A549 (cell line): Measurements from ENCODE around the gene SARS2. TPM values are rescaled to one million over a fixed set of nuclear protein-coding genes. Genes with fewer than 3 reads are reported as not detected.
A peak's percentile ranks its signal among the peaks of the same experiment; 100 is the strongest.

Experiments
- ATAC-seq, 2 experiments: fragments of 200-7000 bp in 1 of 2; fragments of >200 bp in 1 of 2; cut with Nextera tagmentation in 1 of 2; cut with Tn5 transposase in 1 of 2; 3 replicates each; pipeline versions ENCODE4 v1.8.0 to v1.9.1; 2018 to 2020; ENCODE audit warnings: mild to moderate bottlenecking in 1 of 2, moderate library complexity in 1 of 2
- CTCF ChIA-PET: fragments of 300-600 bp; sonication (Branson Sonifier 250); formaldehyde crosslinking; extraction: SDS; loops from one replicate; lab custom pipeline; 2021; ENCODE audit warnings: antibody characterized with exemption, inconsistent platforms; lab: Yijun Ruan, JAX
- POLR2A ChIA-PET: fragments of 350-600 bp; formaldehyde crosslinking; extraction: SDS; loops from one replicate; lab custom pipeline; 2021; ENCODE audit warnings: antibody characterized with exemption, inconsistent platforms; lab: Yijun Ruan, JAX
- DNase-seq, 2 experiments: peaks; one replicate each; pipeline versions ENCODE4 v3.0.0 to v3.0.0-alpha.2; 2011 to 2016; ENCODE audit warnings: low read depth in 1 of 2, low spot score in 1 of 2
- FAIRE-seq: peaks from 2 replicates; lab custom pipeline; 2011; peaks lifted over from hg19 to GRCh38; lab: Jason Lieb, UNC
- H3K27ac ChIP-seq, 2 experiments: fragments of >200 bp; sonication (Bioruptor Twin); formaldehyde crosslinking; 3 replicates each; pipeline ENCODE4 v1.5.1; 2016 to 2017
- H3K4me1 ChIP-seq: fragments of >200 bp; sonication (Bioruptor Twin); formaldehyde crosslinking; 3 replicates; pipeline ENCODE4 v1.6.1; 2016
- H3K4me2 ChIP-seq: fragments of >200 bp; sonication (Bioruptor Twin); formaldehyde crosslinking; 3 replicates; pipeline ENCODE4 v1.6.1; 2016
- H3K4me3 ChIP-seq: fragments of >200 bp; sonication (Bioruptor Twin); formaldehyde crosslinking; 3 replicates; pipeline ENCODE4 v1.5.1; 2016
- H3K9me3 ChIP-seq: fragments of >200 bp; sonication (Bioruptor Twin); formaldehyde crosslinking; 3 replicates; pipeline ENCODE4 v1.6.1; 2016
- BHLHE40 ChIP-seq: IDR thresholded peaks from 2 replicates; pipeline ENCODE4 v1.6.1; 2012; ENCODE audit warnings: low read depth, low read length, inconsistent platforms
- CBX8 ChIP-seq: fragments of 200-600 bp; sonication (generic); IDR thresholded peaks from 2 replicates; pipeline ENCODE4 v1.6.1; 2016
- CEBPB ChIP-seq, 2 experiments: fragments of >200 bp in 1 of 2; sonication (Bioruptor Twin) in 1 of 2; formaldehyde crosslinking in 1 of 2; IDR thresholded peaks; 2 replicates each; pipeline ENCODE4 v1.6.1; 2012 to 2016
- CTCF ChIP-seq: fragments of >200 bp; sonication (Bioruptor Twin); formaldehyde crosslinking; IDR thresholded peaks from 3 replicates; pipeline ENCODE4 v1.5.1; 2016
- EHF ChIP-seq: fragments of 250-450 bp; sonication (Bioruptor Pico); IDR thresholded peaks from 2 replicates; pipeline ENCODE4 v1.5.0; 2020; ENCODE audit warnings: mild to moderate bottlenecking
- EP300 ChIP-seq, 2 experiments: fragments of >200 bp; sonication (Bioruptor Twin); formaldehyde crosslinking; IDR thresholded peaks; 2 replicates in 1 of 2; 3 replicates in 1 of 2; pipeline ENCODE4 v1.6.1; 2016 to 2017
- FOSB ChIP-seq: fragments of 250-450 bp; sonication (Bioruptor Pico); IDR thresholded peaks from 2 replicates; pipeline ENCODE4 v1.5.0; 2020; ENCODE audit warnings: mild to moderate bottlenecking, moderate library complexity
- FOSL2 ChIP-seq, 2 experiments: fragments of 450-650 bp in 1 of 2; fragments of >200 bp in 1 of 2; sonication (Bioruptor Twin) in 1 of 2; formaldehyde crosslinking; IDR thresholded peaks; 2 replicates each; pipeline versions ENCODE4 v1.5.0 to v1.6.1; 2016 to 2020; ENCODE audit warnings: mild to moderate bottlenecking in 1 of 2, moderate library complexity in 1 of 2
- FOXS1 ChIP-seq: fragments of 250-450 bp; sonication (Bioruptor Pico); IDR thresholded peaks from 2 replicates; pipeline ENCODE4 v1.5.0; 2020; ENCODE audit warnings: mild to moderate bottlenecking, moderate library complexity
- GATA3 ChIP-seq: IDR thresholded peaks from 2 replicates; pipeline ENCODE4 v1.6.1; 2012; ENCODE audit warnings: borderline replicate concordance
- HDAC2 ChIP-seq: fragments of 200-600 bp; sonication (generic); IDR thresholded peaks from 2 replicates; pipeline ENCODE4 v1.6.1; 2016
- HEYL ChIP-seq: fragments of 250-450 bp; sonication (Bioruptor Pico); IDR thresholded peaks from 2 replicates; pipeline ENCODE4 v1.8.0; 2021; ENCODE audit warnings: mild to moderate bottlenecking, moderate library complexity
- HMGXB4 ChIP-seq: fragments of 250-450 bp; sonication (Bioruptor Pico); IDR thresholded peaks from 2 replicates; pipeline ENCODE4 v1.5.0; 2021; ENCODE audit warnings: mild to moderate bottlenecking, moderate library complexity, borderline replicate concordance
- KDM5A ChIP-seq: fragments of 200-600 bp; sonication (generic); IDR thresholded peaks from 2 replicates; pipeline ENCODE4 v1.6.1; 2016; ENCODE audit warnings: antibody characterized with exemption, mild to moderate bottlenecking
- MAFK ChIP-seq: fragments of 450-650 bp; IDR thresholded peaks from 2 replicates; pipeline ENCODE4 v1.6.1; 2014; ENCODE audit not compliant: partially characterized antibody
- MYC ChIP-seq: IDR thresholded peaks from 2 replicates; pipeline ENCODE4 v1.6.1; 2012; ENCODE audit warnings: mild to moderate bottlenecking, inconsistent platforms, low read length, improper control_type of control experiment, borderline replicate concordance
- NPAS2 ChIP-seq: fragments of 250-450 bp; sonication (Bioruptor Pico); IDR thresholded peaks from 2 replicates; pipeline ENCODE4 v1.8.0; 2022; ENCODE audit warnings: mild to moderate bottlenecking, moderate library complexity, borderline replicate concordance
- NR3C1 ChIP-seq: fragments of >200 bp; sonication (Bioruptor Twin); formaldehyde crosslinking; IDR thresholded peaks from 3 replicates; pipeline ENCODE4 v1.6.1; 2017
- PHF8 ChIP-seq: fragments of 200-600 bp; sonication (generic); IDR thresholded peaks from 2 replicates; pipeline ENCODE4 v1.6.1; 2016; ENCODE audit warnings: low read depth, mild to moderate bottlenecking, antibody characterized with exemption, moderate library complexity, borderline replicate concordance
- RARB ChIP-seq: fragments of 250-450 bp; sonication (Bioruptor Pico); IDR thresholded peaks from 2 replicates; pipeline ENCODE4 v1.8.0; 2021; ENCODE audit warnings: mild to moderate bottlenecking, moderate library complexity
- RFX5 ChIP-seq: fragments of 450-650 bp; IDR thresholded peaks from 2 replicates; pipeline ENCODE4 v1.7.1; 2014; ENCODE audit warnings: antibody characterized with exemption, mild to moderate bottlenecking, moderate library complexity
- SREBF2 ChIP-seq: fragments of 450-650 bp; IDR thresholded peaks from 2 replicates; pipeline ENCODE4 v1.6.1; 2014; ENCODE audit warnings: mild to moderate bottlenecking, moderate library complexity
- TFCP2L1 ChIP-seq: fragments of 250-450 bp; sonication (Bioruptor Pico); IDR thresholded peaks from 2 replicates; pipeline ENCODE4 v1.5.0; 2021; ENCODE audit warnings: mild to moderate bottlenecking
- TP53 ChIP-seq: fragments of 250-450 bp; sonication (Bioruptor Pico); IDR thresholded peaks from 2 replicates; pipeline ENCODE4 v1.5.0; 2021; ENCODE audit warnings: mild to moderate bottlenecking, moderate library complexity
- USF2 ChIP-seq: fragments of 450-650 bp; IDR thresholded peaks from 2 replicates; pipeline ENCODE4 v1.6.1; 2014; ENCODE audit warnings: antibody characterized with exemption
- ZC3H11A ChIP-seq: fragments of 450-650 bp; IDR thresholded peaks from 2 replicates; pipeline ENCODE4 v1.6.1; 2014; ENCODE audit warnings: antibody characterized with exemption, mild to moderate bottlenecking
- ZFP36 ChIP-seq: fragments of 450-650 bp; IDR thresholded peaks from 2 replicates; pipeline ENCODE4 v1.6.1; 2014; ENCODE audit warnings: borderline replicate concordance; ENCODE audit not compliant: partially characterized antibody
- ZSCAN20 ChIP-seq: fragments of 250-450 bp; sonication (Bioruptor Pico); IDR thresholded peaks from 2 replicates; pipeline ENCODE4 v1.8.0; 2022; ENCODE audit warnings: mild to moderate bottlenecking, moderate library complexity
- WGBS: methylation state at CpG from one replicate; pipeline ENCODE4 v1.1.6; 2017; ENCODE audit errors: missing lambda C conversion rate; 5-methylcytosine and 5-hydroxymethylcytosine counted together
- polyA plus RNA-seq, 4 experiments: library from polyadenylated mRNA; depleted of rRNA in 3 of 4; stranded (reverse); fragments of >200 nt; fragmentation: RNase III in 1 of 4; extraction: RNeasy Plus Mini Kit Qiagen cat#74134 plus additional on column Dnase treatment in 1 of 4; gene quantifications; 2 replicates in 3 of 4; 3 replicates in 1 of 4; pipeline ENCODE4 v1.2.3, GENCODE V29; 2011 to 2017
- TF ChIP-seq, protein P1 (sequence below): fragments of >200 bp; sonication (Bioruptor Twin); formaldehyde crosslinking; IDR thresholded peaks from 3 replicates; pipeline ENCODE4 v1.6.1; 2016
- TF ChIP-seq, protein P2 (sequence below): IDR thresholded peaks from 2 replicates; pipeline ENCODE4 v1.6.1; 2012
- TF ChIP-seq, protein P3 (sequence below): IDR thresholded peaks from 2 replicates; pipeline ENCODE4 v1.6.1; 2012; ENCODE audit warnings: low read depth, borderline replicate concordance
- TF ChIP-seq, protein P4 (sequence below): fragments of 250-450 bp; sonication (Bioruptor Pico); IDR thresholded peaks from 2 replicates; pipeline ENCODE4 v1.5.0; 2020; ENCODE audit warnings: low read depth, mild to moderate bottlenecking, moderate library complexity
- TF ChIP-seq, protein P5 (sequence below): fragments of >200 bp; sonication (Bioruptor Twin); formaldehyde crosslinking; IDR thresholded peaks from 2 replicates; pipeline ENCODE4 v1.6.1; 2016

Gene SARS2
- polyA plus RNA-seq, 2 of the 4 experiments (the other 2 are of a cell fraction): 46.1 to 93.4 TPM

- Histone ChIP-seq H3K4me3 (peak within 1 kb of the TSS; percentile 56), H3K4me2 (peak within 1 kb of the TSS; percentile 76), H3K9me3 (peaks cover 5% of the 10 kb centered on the region), H3K27ac (peak within 1 kb of the TSS; percentile 76 to 85), H3K4me1 (peaks cover 16% of the 10 kb centered on the region)
- DNase-seq: peak; percentile 100
- POLR2A ChIA-PET: interaction anchor here (0.6 to 2.4 kb wide), 18 partner anchors 12 to 536 kb away, joined by 3 to 30 read pairs (median 3); partner anchors contain the start of genes ACTN4, CCER2, EIF3K and HNRNPL
- ATAC-seq: peak; percentile 92 to 97
- CTCF ChIA-PET: interaction anchor here (0.7 to 4.4 kb wide), 20 partner anchors 9 to 603 kb away, joined by 3 to 45 read pairs (median 4); partner anchors contain the start of genes CCER2, MRPS12 and SARS2
- peak; percentile 100 for FAIRE-seq
- 4% methylated on average over 60 of the region's 64 CpGs for WGBS
- TF ChIP-seq NR3C1: no peak
- TF ChIP-seq HEYL (CRISPR knock-in tag): no peak
- TF ChIP-seq TP53 (CRISPR knock-in tag): peak; percentile 64; the same call in 1 of the 2 replicates
- TF ChIP-seq PHF8: peak; percentile 96
- TF ChIP-seq NPAS2 (CRISPR knock-in tag): no peak
- TF ChIP-seq FOSB (CRISPR knock-in tag): no peak
- TF ChIP-seq, protein P1, sequence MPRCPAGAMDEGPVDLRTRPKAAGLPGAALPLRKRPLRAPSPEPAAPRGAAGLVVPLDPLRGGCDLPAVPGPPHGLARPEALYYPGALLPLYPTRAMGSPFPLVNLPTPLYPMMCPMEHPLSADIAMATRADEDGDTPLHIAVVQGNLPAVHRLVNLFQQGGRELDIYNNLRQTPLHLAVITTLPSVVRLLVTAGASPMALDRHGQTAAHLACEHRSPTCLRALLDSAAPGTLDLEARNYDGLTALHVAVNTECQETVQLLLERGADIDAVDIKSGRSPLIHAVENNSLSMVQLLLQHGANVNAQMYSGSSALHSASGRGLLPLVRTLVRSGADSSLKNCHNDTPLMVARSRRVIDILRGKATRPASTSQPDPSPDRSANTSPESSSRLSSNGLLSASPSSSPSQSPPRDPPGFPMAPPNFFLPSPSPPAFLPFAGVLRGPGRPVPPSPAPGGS: no peak; the same call in 1 of the 3 replicates
- TF ChIP-seq, protein P2, sequence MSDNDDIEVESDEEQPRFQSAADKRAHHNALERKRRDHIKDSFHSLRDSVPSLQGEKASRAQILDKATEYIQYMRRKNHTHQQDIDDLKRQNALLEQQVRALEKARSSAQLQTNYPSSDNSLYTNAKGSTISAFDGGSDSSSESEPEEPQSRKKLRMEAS: peak; percentile 71
- no peak for TF ChIP-seq RARB
- TF ChIP-seq, protein P3, sequence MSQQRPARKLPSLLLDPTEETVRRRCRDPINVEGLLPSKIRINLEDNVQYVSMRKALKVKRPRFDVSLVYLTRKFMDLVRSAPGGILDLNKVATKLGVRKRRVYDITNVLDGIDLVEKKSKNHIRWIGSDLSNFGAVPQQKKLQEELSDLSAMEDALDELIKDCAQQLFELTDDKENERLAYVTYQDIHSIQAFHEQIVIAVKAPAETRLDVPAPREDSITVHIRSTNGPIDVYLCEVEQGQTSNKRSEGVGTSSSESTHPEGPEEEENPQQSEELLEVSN: peak; percentile 77
- no peak for TF ChIP-seq ZSCAN20
- TF ChIP-seq KDM5A: no peak
- TF ChIP-seq ZC3H11A: no peak
- peak; percentile 43 to 70; a peak in 2 of 4 replicates for TF ChIP-seq CEBPB (IDR thresholded peaks at IDR 0.05)
- no peak; the same call in 1 of the 2 replicates for TF ChIP-seq EHF
- TF ChIP-seq, protein P4, sequence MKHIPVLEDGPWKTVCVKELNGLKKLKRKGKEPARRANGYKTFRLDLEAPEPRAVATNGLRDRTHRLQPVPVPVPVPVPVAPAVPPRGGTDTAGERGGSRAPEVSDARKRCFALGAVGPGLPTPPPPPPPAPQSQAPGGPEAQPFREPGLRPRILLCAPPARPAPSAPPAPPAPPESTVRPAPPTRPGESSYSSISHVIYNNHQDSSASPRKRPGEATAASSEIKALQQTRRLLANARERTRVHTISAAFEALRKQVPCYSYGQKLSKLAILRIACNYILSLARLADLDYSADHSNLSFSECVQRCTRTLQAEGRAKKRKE (CRISPR knock-in tag): 0 out of 2 replicates have a peak, but pooled peaks have one; percentile 61
- TF ChIP-seq HMGXB4 (CRISPR knock-in tag): peak; percentile 26; the same call in 1 of the 2 replicates
- peak; percentile 84 for TF ChIP-seq RFX5
- TF ChIP-seq, protein P5, sequence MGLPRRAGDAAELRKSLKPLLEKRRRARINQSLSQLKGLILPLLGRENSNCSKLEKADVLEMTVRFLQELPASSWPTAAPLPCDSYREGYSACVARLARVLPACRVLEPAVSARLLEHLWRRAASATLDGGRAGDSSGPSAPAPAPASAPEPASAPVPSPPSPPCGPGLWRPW: no peak
- TF ChIP-seq BHLHE40: peak; percentile 19
- no peak for TF ChIP-seq FOXS1 (CRISPR knock-in tag)
- no peak for TF ChIP-seq ZFP36
- 0 out of 2 replicates have a peak, but pooled peaks have one; percentile 32 for TF ChIP-seq TFCP2L1
- TF ChIP-seq HDAC2: no peak
- TF ChIP-seq EP300 (IDR thresholded peaks at IDR 0.05): no peak
- TF ChIP-seq FOSL2 (IDR thresholded peaks at IDR 0.05): no peak
- 0 out of 2 replicates have a peak, but pooled peaks have one; percentile 25 for TF ChIP-seq FOSL2 (CRISPR knock-in tag; IDR thresholded peaks at IDR 0.05)
- no peak for TF ChIP-seq CBX8
- no peak for TF ChIP-seq CTCF
- TF ChIP-seq SREBF2: no peak
- peak; percentile 22; the same call in 1 of the 2 replicates for TF ChIP-seq GATA3
- TF ChIP-seq MAFK: peak; percentile 96
- TF ChIP-seq USF2: peak; percentile 86
- TF ChIP-seq MYC: peak; percentile 20
Observed at GRCh38 chr19:38899447-38900201, 30.9 kb downstream of the SARS2 start, which contains the start of the genes NFKBIB and SIRT2. Gene NFKBIB, plus strand, starts transcription at chr19:38899969. Its CDS starts 64 bp downstream, at chr19:38900033. Gene SIRT2, minus strand, starts transcription at chr19:38899618. Its CDS starts 97 bp downstream, at chr19:38899521.
